ENCODE measurements around the gene BRD2. TPM values are rescaled to one million over a fixed set of nuclear protein-coding genes. Genes with fewer than 3 reads are reported as not detected.

Gene BRD2
- total RNA-seq, 1 donor from 2014 or later, result 140 TPM

- DNase-seq (ENCODE audit: low read depth), result no peak
- no peak overlapping the region for H3K4me3 ChIP-seq (ENCODE audit: low read depth, low read length)
- TF ChIP-seq CTCF (conservative IDR thresholded peaks at IDR 0.05; ENCODE audit: low read depth, low read length), result no peak
Measured at GRCh38 chr6:32983493-32983848, 15.1 kb downstream of the BRD2 start.

- no peak overlapping the region for H3K4me3 ChIP-seq (ENCODE audit: low read depth, low read length)
- no peak for TF ChIP-seq CTCF (conservative IDR thresholded peaks at IDR 0.05; ENCODE audit: low read depth, low read length)
- DNase-seq (ENCODE audit: low read depth), result no peak
Measured at GRCh38 chr6:32983964-32984621, 15.7 kb downstream of the BRD2 start.

DNA sequence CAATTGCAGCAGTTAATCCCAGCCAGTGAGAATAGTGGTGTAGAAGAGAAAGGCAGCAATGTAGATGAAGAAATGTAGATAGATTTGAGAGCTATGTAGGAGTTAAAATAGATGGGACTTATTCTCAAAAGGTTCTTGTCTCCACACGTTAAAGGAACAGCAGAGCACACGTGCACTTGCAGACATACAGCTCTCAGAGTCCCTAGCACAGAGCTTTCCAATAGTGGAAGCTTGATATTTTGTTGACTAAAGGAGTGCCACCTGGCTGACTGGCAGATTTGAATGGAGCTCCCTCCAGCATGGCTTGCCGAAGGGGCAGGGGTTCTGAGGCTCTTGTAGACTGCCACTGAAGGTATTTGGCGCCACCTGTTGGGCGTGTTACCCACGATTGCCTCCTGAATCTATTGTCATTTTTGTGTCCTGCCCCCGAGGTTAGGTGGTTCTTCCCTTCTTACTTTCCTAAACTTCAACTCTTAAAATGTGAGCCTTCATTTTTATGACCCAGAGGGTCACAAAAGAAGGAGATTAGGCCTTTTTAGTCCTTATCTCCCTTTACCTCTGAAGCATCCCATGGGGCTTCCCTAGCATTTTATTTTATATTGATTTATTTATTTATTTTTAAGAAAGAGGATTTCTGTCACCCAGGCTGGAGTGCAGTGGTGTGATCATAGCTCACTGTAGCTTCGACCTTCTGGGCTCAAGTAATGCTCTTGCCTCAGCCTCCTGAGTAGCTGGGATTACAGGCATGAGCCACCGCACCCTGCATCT is 16.4 kb downstream of the BRD2 start:
- no peak overlapping the region for H3K4me3 ChIP-seq (ENCODE audit: low read depth, low read length)
- TF ChIP-seq CTCF (conservative IDR thresholded peaks at IDR 0.05; ENCODE audit: low read depth, low read length), result peak; percentile 96
- peak; percentile 44 for DNase-seq (ENCODE audit: low read depth)

DNA sequence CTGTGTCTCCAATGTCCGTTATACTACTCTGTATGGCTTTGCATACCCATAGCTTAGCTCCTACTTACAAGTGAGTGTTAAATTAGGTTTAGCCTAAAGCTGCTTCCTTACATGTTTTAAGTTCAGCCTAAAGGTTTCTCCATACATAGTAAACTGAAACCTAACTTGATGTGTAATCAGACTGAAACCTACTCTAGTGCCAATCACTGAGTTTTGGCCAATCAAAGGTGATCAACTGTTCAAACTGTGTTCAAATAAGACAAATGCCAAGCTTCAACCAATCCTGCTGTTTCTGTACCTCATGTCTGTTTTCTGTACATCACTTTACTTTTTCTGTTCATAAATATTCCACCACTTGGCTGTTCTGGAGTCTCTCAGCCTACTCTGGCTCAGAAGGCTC is 21.0 kb downstream of the BRD2 start:
- no peak for DNase-seq (ENCODE audit: low read depth)
- no peak overlapping the region for H3K4me3 ChIP-seq (ENCODE audit: low read depth, low read length)
- no peak for TF ChIP-seq CTCF (conservative IDR thresholded peaks at IDR 0.05; ENCODE audit: low read depth, low read length)

GRCh38 chr6:32991972-32992371 is 23.6 kb downstream of the BRD2 start:
- TF ChIP-seq CTCF (conservative IDR thresholded peaks at IDR 0.05; ENCODE audit: low read depth, low read length), result no peak
- no peak overlapping the region for H3K4me3 ChIP-seq (ENCODE audit: low read depth, low read length)
- no peak for DNase-seq (ENCODE audit: low read depth)

- DNase-seq (ENCODE audit: low read depth), result no peak
- H3K4me3 ChIP-seq (ENCODE audit: low read depth, low read length), result no peak overlapping the region
- TF ChIP-seq CTCF (conservative IDR thresholded peaks at IDR 0.05; ENCODE audit: low read depth, low read length), result no peak
Measured at GRCh38 chr6:32993363-32993973, 25.1 kb downstream of the BRD2 start.
